Body of pancreas (tissue), 4 donors: Measurements from ENCODE around the gene TBX1. TPM values are rescaled to one million over a fixed set of nuclear protein-coding genes. Genes with fewer than 3 reads are reported as not detected.
A peak's percentile ranks its signal among the peaks of the same experiment; 100 is the strongest.

Source experiments
- ATAC-seq: fragments of 150-250 bp; one replicate; pipeline ENCODE4 v1.9.1; 2016
- DNase-seq, 4 donors: peaks; one replicate each; pipeline ENCODE4 v3.0.0-alpha.2; 2019
- H3K27ac ChIP-seq, 4 donors: fragments of 200-600 bp; sonication (generic); 1 replicate in 3 of 4; 2 replicates in 1 of 4; pipeline versions ENCODE4 v1.5.1 to v1.6.1; 2016 to 2019; ENCODE audit warnings: mild to moderate bottlenecking in 1 of 4, mixed read lengths in 1 of 4, moderate library complexity in 1 of 4
- H3K27me3 ChIP-seq, 2 donors: fragments of 200-600 bp; sonication (generic); one replicate each; pipeline ENCODE4 v1.6.0; 2016; ENCODE audit warnings: mild to moderate bottlenecking in 1 of 2
- H3K36me3 ChIP-seq, 2 donors: fragments of 200-600 bp; sonication (generic); replicated peaks in 1 of 2; 2 replicates each; pipeline ENCODE4 v1.5.1; 2016; ENCODE audit warnings: low read depth in 2 of 2; ENCODE audit not compliant: insufficient read depth in 1 of 2
- H3K4me1 ChIP-seq: fragments of 200-600 bp; sonication (generic); one replicate; pipeline ENCODE4 v1.6.0; 2016
- H3K4me3 ChIP-seq, 2 donors: fragments of 200-600 bp; sonication (generic); 1 replicate in 1 of 2; 2 replicates in 1 of 2; pipeline ENCODE4 v1.5.1; 2016 to 2019
- H3K9me3 ChIP-seq, 3 donors: fragments of 200-600 bp; sonication (generic); 1 replicate in 2 of 3; 2 replicates in 1 of 3; pipeline ENCODE4 v1.5.1; 2016
- CTCF ChIP-seq, 7 experiments: fragments of 450-650 bp in 4 of 7; fragments of 200-600 bp in 3 of 7; sonication (generic) in 3 of 7; IDR thresholded peaks; one replicate each; pipeline ENCODE4 v1.5.1; 2016 to 2019; ENCODE audit warnings: antibody characterized with exemption in 7 of 7
- POLR2A ChIP-seq, 3 donors: fragments of 450-650 bp; IDR thresholded peaks; one replicate each; pipeline ENCODE4 v1.6.1; 2016; ENCODE audit warnings: antibody characterized with exemption in 3 of 3, mild to moderate bottlenecking in 2 of 3
- WGBS, 2 donors: methylation state at CpG; one replicate each; pipeline ENCODE4 v1.1.5; 2017; 5-methylcytosine and 5-hydroxymethylcytosine counted together
- intact Hi-C: fragments of 100-400 bp; cut with DNase I; formaldehyde crosslinking; loops from one replicate; pipeline ENCODE4 v1.15.1; 2023
- total RNA-seq, 2 donors: library from RNA; depleted of rRNA; stranded (reverse); fragments of >200 nt; gene quantifications; one replicate each; pipeline ENCODE4 v1.1.0, GENCODE V29; 2016

The TBX1 gene
- total RNA-seq, 2 donors from 2014 or later, result 1.0 TPM; not detected in 1

GRCh38 chr22:19803736-19804267 is 43.2 kb downstream of the TBX1 start:
- Histone ChIP-seq H3K4me1 (no peaks in the 10 kb centered on the region), H3K27me3 (no peaks in the 10 kb centered on the region), H3K9me3 (no peaks in the 10 kb centered on the region), H3K36me3 (no peaks in the 10 kb centered on the region), H3K4me3 (no peak overlapping the region), H3K27ac (no peak overlapping the region)
- TF ChIP-seq POLR2A (IDR thresholded peaks at IDR 0.05), result no peak
- no peak for TF ChIP-seq CTCF (IDR thresholded peaks at IDR 0.05)
- peak in 1 of 4 donors; percentile 7 for DNase-seq
- intact Hi-C loops, result no loop called here
- no peak for ATAC-seq
- WGBS, 2 donors, result 84 to 88% methylated on average over 5 to 8 of the region's 8 CpGs

DNA sequence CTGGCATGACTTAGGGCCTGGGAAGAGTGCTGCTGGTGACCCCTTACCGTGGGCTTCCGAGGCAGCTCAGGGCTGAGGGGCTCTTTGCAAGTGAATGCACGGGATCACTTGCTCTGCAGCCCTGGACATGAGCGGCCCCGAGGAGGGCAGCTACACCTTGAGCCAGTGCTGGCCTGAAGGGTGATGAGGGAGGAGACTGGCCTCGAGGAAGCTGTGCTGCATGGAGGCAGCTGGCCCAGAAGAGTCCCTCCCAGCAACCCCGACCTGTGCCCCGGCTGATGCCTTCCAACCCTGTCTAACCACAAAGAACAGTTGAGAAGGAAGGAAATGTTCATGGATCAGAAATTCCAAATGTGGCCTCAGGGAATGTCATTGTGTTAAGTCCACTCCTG is 45.2 kb downstream of the TBX1 start:
- Histone ChIP-seq H3K27me3 (no peaks in the 10 kb centered on the region), H3K4me1 (no peaks in the 10 kb centered on the region), H3K27ac (no peak overlapping the region), H3K9me3 (no peaks in the 10 kb centered on the region), H3K4me3 (no peak overlapping the region), H3K36me3 (no peaks in the 10 kb centered on the region)
- intact Hi-C loops, result no loop called here
- peak in 1 of 4 donors; percentile 2 for DNase-seq
- TF ChIP-seq CTCF (IDR thresholded peaks at IDR 0.05) (no peak), POLR2A (IDR thresholded peaks at IDR 0.05) (no peak)
- ATAC-seq, result no peak
- WGBS, 2 donors, result 88 to 92% methylated on average over 6 to 8 of the region's 8 CpGs

DNA sequence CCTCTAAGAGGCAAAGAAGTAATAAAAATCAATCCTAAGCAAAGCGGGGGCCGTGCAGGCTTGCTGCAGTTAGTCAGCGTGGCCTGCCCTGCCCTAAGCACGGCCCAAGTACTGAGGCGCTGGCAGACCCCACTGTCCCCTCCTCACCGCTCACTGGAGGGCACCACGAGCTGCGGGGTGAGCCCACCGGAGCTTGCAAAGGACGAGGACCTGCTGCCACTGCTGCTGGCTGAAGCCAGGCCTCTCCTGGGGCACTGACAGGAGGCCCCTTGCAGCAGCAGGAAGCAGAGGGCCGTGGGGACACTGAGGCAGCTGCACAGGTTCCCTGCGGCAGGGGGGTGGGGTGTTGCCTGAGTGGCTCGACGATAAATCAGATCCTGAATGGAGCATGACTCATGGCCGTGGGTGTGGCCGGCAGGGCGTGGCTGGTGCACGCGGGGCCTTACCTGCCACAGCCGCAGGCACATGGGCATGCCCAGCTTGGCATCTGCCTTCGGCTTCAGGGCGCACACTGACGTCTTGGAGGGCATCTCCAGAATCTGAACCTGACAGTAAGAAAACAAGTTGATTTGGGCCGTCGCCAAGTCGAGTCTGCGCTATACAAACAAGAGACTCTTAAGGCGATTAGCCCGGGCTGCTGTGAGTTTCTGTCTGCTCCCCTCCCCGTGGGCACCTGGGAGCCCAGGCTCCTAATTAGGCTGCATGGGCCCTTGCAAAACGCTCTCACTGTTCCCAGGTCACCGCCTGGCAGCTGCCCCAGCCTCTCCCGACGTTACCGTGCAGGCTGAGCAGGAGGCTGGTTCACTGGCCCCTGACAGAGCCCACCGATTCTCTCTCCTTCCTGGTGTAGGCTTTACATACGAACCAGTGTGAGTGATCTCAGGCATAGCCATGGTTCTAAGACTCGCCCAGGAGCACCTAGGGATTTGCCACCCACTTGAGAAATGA is 45.9 kb downstream of the TBX1 start:
- no peaks in the 10 kb centered on the region for H3K4me1 ChIP-seq
- no peak for ATAC-seq

DNA sequence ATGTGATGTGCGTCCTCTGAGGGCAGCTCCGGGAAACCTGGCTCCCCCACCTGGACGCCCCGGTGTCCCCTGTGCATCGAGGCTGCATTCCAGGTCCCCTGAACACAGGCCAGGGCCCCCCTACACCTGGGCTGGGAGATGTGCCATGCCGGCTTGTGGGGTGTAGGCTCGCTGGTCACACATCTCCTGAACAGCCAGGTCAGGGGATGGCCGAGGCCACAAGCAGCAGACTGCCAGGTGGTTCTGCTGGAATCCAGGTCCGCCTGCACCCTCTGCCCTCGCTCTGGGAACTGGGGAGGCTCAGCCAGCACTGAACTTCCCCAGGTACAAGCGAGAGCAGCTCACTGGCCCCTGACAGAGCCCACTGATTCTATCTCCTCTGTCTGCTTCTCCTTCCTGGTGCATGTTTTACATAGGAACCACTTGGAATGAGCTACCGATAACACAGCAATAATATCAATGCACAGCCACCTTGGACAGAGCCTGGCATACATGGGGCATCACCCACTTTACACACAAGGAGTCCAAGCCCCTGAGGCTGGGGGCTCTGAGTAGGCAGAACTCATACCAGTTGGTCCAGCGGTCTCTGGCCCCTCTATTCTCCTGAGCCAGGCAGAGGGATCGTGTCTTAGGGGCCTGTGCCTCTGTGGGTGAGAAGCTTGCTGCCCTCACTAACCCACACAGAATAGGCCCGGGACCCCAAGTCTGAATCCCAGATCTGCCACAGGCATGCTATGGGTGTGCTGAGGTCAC is 46.8 kb downstream of the TBX1 start:
- DNase-seq, result peak in 1 of 4 donors; percentile 9

More for the DNA sequence above, 45.9 kb downstream of the TBX1 start:
- no peaks in the 10 kb centered on the region for H3K36me3 ChIP-seq
- no peak overlapping the region for H3K4me3 ChIP-seq
- intact Hi-C loops, result no loop called here
- H3K9me3 ChIP-seq, result no peaks in the 10 kb centered on the region
- 75 to 85% methylated on average over 5 to 35 of the region's 38 CpGs for WGBS, 2 donors
- no peak overlapping the region for H3K27ac ChIP-seq
- DNase-seq, result peak in 3 of 4 donors; percentile 12 to 37 (median 29)
- TF ChIP-seq CTCF (IDR thresholded peaks at IDR 0.05), result no peak
- TF ChIP-seq POLR2A (IDR thresholded peaks at IDR 0.05), result no peak
- H3K27me3 ChIP-seq, result no peaks in the 10 kb centered on the region

More for the DNA sequence above, 46.8 kb downstream of the TBX1 start:
- Histone ChIP-seq H3K27me3 (no peaks in the 10 kb centered on the region), H3K4me3 (no peak overlapping the region), H3K9me3 (no peaks in the 10 kb centered on the region), H3K27ac (no peak overlapping the region), H3K36me3 (no peaks in the 10 kb centered on the region), H3K4me1 (no peaks in the 10 kb centered on the region)
- intact Hi-C loops, result no loop called here
- no peak for ATAC-seq
- no peak for TF ChIP-seq CTCF (IDR thresholded peaks at IDR 0.05)
- no peak for TF ChIP-seq POLR2A (IDR thresholded peaks at IDR 0.05)
- 93 to 100% methylated on average over 4 to 15 of the region's 15 CpGs for WGBS, 2 donors
